Right lobe of liver (tissue), 6 donors: ENCODE data around the gene TNFRSF6B. TPM values are rescaled to one million over a fixed set of nuclear protein-coding genes. Genes with fewer than 3 reads are reported as not detected.

Experiments
- ATAC-seq, 4 donors: fragments of 200-7000 bp; cut with Tn5 transposase; one replicate each; pipeline ENCODE4 v1.9.1; 2020; ENCODE audit warnings: mild to moderate bottlenecking in 4 of 4, moderate library complexity in 4 of 4
- DNase-seq, 3 donors: peaks; one replicate each; pipeline ENCODE4 v3.0.0-alpha.2; 2020
- H3K27ac ChIP-seq, 3 donors: fragments of 200-600 bp; one replicate each; pipeline ENCODE4 v1.8.0; 2022
- H3K27me3 ChIP-seq, 2 donors: fragments of 200-600 bp; one replicate each; pipeline ENCODE4 v1.8.0; 2022
- H3K36me3 ChIP-seq, 4 donors: fragments of 200-600 bp; sonication (generic) in 1 of 4; one replicate each; pipeline versions ENCODE4 v1.5.1 to v1.8.0; 2017 to 2022; ENCODE audit warnings: control low read depth in 1 of 4
- H3K4me1 ChIP-seq, 4 donors: fragments of 200-600 bp; sonication (generic) in 1 of 4; one replicate each; pipeline versions ENCODE4 v1.5.1 to v1.8.0; 2017 to 2022; ENCODE audit warnings: control low read depth in 1 of 4
- H3K4me3 ChIP-seq, 3 donors: fragments of 200-600 bp; one replicate each; pipeline ENCODE4 v1.8.0; 2022
- H3K9me3 ChIP-seq, 4 donors: fragments of 200-600 bp; sonication (generic) in 1 of 4; one replicate each; pipeline versions ENCODE4 v1.5.1 to v1.8.0; 2017 to 2022; ENCODE audit warnings: control low read depth in 1 of 4
- CTCF ChIP-seq, 4 donors: fragments of 200-600 bp in 3 of 4; fragments of 450-650 bp in 1 of 4; IDR thresholded peaks; one replicate each; pipeline versions ENCODE4 v1.5.1 to v1.8.0; 2016 to 2022; ENCODE audit warnings: antibody characterized with exemption in 4 of 4, mild to moderate bottlenecking in 2 of 4
- POLR2A ChIP-seq: fragments of 450-650 bp; IDR thresholded peaks from one replicate; pipeline ENCODE4 v1.6.1; 2017; ENCODE audit warnings: antibody characterized with exemption, mild to moderate bottlenecking
- WGBS: methylation state at CpG from one replicate; pipeline ENCODE4 v1.1.6; 2018; ENCODE audit warnings: low coverage, low lambda C conversion rate; ENCODE audit not compliant: insufficient coverage; ENCODE audit errors: missing lambda C conversion rate; 5-methylcytosine and 5-hydroxymethylcytosine counted together
- intact Hi-C, 2 donors: fragments of 100-400 bp; cut with DNase I; formaldehyde crosslinking; loops; one replicate each; pipeline versions ENCODE4 v1.11.2 to v1.14.1; 2022
- total RNA-seq, 6 experiments: library from RNA; depleted of rRNA in 2 of 6; stranded (reverse); fragments of >200 nt in 2 of 6; fragmentation: NEBNext Ultra II Directional in 3 of 6; extraction: Animal tissue kit (Norgen Biotek cat#: 25700) in 3 of 6; gene quantifications; one replicate each; pipeline versions ENCODE4 v1.1.0 to v1.2.4, GENCODE V29; 2016 to 2023
- donor health status: DM: no; HTN: yes; CAD: no.
- donor health status: DM: no; HTN: no; CAD: no.
- donor health status: DM: no; HTN: no; CAD: no.
- donor health status: DM: no; HTN: yes; CAD: no.
- donor health status: DM: no; HTN: yes; CAD: no.

TNFRSF6B gene
- total RNA-seq, 6 experiments from 2014 or later = 0.56 to 1.0 (median 0.62) TPM; not detected in 3

GRCh38 chr20:63734111-63734945 is 37.9 kb downstream of the TNFRSF6B start:
- intact Hi-C loops = no loop called here
- DNase-seq (peak; percentile 76 to 97 (median 97)), ATAC-seq (peak; percentile 36 to 67 (median 52))
- no peaks in the 10 kb centered on the region for H3K27me3 ChIP-seq
- peak overlapping the region; percentile 65 to 92 (median 75) for H3K4me3 ChIP-seq
- peaks cover 0 to 15% (median 5%) of the 10 kb centered on the region in 4 donors for H3K4me1 ChIP-seq
- no peaks in the 10 kb centered on the region for H3K9me3 ChIP-seq
- WGBS = 63% methylated on average over 4 of the region's 25 CpGs
- peak overlapping the region in 2 of 3 donors; percentile 32 to 91 for H3K27ac ChIP-seq
- TF ChIP-seq POLR2A (no peak), CTCF (IDR thresholded peaks at IDR 0.05) (no peak)
- peaks cover 0 to 3% (median 0%) of the 10 kb centered on the region in 4 donors for H3K36me3 ChIP-seq

GRCh38 chr20:63734946-63735858 is 38.8 kb downstream of the TNFRSF6B start:
- peak; percentile 22 to 48 (median 36) for ATAC-seq
- intact Hi-C loops = no loop called here

GRCh38 chr20:63735859-63736718 is 39.6 kb downstream of the TNFRSF6B start, which contains the start of gene LIME1:
TSS of gene LIME1 (plus strand) at chr20:63736664. CDS start at chr20:63737550, 886 bp downstream.
- intact Hi-C loops = no loop called here
- DNase-seq (peak; percentile 79 to 94 (median 93)), ATAC-seq (peak; percentile 1 to 22 (median 10))
- Histone ChIP-seq H3K27me3 (no peaks in the 10 kb centered on the region), H3K9me3 (no peaks in the 10 kb centered on the region), H3K36me3 (peaks cover 0 to 3% (median 0%) of the 10 kb centered on the region in 4 donors), H3K4me1 (peaks cover 0 to 13% (median 5%) of the 10 kb centered on the region in 4 donors), H3K27ac (peak within 1 kb of the TSS in 2 of 3 donors; percentile 50 to 91), H3K4me3 (peak within 1 kb of the TSS; percentile 65 to 92 (median 75))
- 27% methylated on average over 19 of the region's 31 CpGs for WGBS
- TF ChIP-seq CTCF (IDR thresholded peaks at IDR 0.05) (no peak), POLR2A (no peak)

More at GRCh38 chr20:63734946-63735858, 38.8 kb downstream of the TNFRSF6B start:
- Histone ChIP-seq H3K27ac (peak overlapping the region in 2 of 3 donors; percentile 50 to 91), H3K36me3 (peaks cover 0 to 3% (median 0%) of the 10 kb centered on the region in 4 donors), H3K27me3 (no peaks in the 10 kb centered on the region), H3K9me3 (no peaks in the 10 kb centered on the region), H3K4me3 (peak overlapping the region; percentile 65 to 92 (median 75)), H3K4me1 (peaks cover 0 to 13% (median 4%) of the 10 kb centered on the region in 4 donors)
- WGBS = 41% methylated on average over 11 of the region's 48 CpGs
- TF ChIP-seq POLR2A (no peak), CTCF (IDR thresholded peaks at IDR 0.05) (no peak)
- peak; percentile 70 to 87 (median 86) for DNase-seq
